HG02970 (cell line): ENCODE results near the gene BTBD2.
"Not testable (repeated sequence)": the region's sequence is repeated elsewhere in the genome, so short reads cannot be mapped to it uniquely, and the experiment has no call there.

Experiments used
- ATAC-seq: cut with Tn5 transposase; IDR thresholded peaks from one replicate; pipeline ENCODE4 v1.9.1; 2021; ENCODE audit warnings: mild to moderate bottlenecking, moderate library complexity, moderate number of reproducible peaks; ENCODE audit not compliant: unreplicated experiment, low FRiP score

Gene BTBD2

GRCh38 chr19:2040647-2041432, 25.3 kb upstream of the BTBD2 start:
- ATAC-seq = no peak

DNA sequence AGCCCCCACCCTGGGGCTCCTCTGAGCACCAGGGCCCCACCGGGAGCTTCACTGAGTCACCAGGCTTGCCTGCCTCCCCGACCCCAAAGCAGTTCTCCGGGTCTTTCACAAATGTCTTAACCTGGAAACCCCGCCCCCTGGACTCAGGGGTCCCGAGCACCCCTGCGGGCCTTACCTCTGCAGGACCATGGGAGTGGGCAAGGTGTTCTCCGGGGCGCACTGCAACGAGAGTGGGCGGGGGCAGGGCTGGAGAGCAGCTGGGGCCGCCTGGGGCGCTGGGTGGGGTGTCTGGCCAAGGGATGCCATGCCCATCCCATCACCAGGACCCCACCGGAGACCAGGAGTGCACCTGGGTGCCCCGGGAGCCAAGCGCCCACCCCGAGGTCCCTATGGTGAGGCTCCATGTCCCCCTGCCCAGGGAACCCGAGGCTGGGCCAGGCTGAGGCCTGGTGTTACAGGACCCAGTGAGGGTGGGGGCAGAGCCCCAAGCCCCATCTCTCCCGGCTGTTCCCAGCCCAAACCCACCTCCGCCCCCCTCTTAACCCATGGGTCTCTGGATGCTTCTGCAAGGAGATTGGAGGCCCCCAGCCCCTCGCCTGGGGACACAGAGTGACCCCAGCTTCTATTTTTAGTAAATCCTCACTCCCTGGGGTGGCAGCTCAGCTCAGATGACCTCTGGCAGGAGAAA, 24.6 kb upstream of the BTBD2 start:
- ATAC-seq = no peak

DNA sequence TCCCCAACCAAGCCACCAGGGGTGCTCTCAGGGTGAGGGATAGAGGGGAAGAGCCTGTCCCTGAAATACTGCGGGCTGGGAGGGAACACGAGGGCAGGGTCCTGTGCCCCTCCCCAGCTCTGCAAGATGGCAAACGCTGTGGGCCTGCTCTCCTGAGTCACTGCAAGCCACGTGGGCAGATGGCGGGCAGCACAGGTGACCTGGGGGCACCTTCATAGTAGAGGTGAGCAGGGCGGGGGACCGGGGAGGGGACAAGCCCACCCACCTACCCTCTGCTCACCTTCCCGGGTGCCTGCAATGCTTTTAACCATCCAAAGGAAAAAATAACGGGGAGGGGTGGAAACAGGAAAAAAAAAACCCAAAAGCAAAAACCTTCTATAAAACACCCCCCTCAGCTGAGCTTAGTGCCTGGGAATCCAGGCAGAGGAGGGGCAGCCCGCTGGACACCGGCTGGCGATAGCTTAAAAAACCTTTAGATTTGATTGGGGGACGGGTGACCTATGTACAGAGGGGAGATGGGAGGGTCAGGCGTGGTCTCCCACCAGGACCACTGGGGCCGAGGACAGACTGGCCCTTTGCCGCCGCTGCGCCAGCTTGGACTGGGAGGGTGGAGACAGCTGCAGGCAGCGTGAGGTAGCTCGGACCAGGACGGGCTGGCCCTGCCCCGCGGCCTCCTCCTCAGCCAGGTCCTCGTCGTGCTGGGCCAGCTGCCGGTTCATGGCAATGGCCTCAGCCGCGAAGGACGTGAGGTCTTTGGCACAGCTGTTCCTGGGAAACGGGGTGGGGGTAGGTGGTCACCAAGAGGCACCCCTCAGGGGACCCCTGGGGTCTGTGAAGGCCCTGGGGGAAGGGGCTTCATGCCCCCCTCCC, 23.8 kb upstream of the BTBD2 start:
- ATAC-seq = no peak

- ATAC-seq = no peak
Measured at GRCh38 chr19:2038284-2039088, 23.0 kb upstream of the BTBD2 start.

DNA sequence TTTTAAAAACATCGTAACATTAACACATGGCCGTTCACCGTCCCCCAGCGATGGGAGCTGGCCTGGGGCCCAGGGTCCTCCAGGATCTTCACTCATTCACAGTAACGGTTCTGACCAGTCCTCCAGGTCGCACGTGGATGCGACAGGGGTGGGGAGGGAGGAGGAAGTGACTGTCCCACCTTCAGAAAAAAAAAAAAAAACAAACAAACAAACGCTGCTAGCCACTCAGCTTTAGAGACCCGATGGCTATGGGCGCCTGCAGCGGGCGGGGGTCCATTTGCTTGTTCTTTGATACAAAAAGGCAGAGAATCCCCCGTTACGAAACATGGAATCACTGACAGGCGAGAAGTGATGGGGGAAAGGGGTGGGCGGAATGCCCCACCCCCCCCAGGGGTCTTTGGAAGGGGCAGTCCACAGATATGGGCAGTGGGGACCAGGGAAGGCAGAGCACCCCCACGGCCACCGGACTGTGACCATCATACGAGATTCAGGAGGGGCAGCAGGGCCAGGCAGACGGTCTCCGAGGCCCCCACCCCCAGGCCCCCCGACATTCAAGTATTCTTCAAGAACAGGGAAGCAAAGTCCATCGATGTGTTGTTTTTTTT, 22.2 kb upstream of the BTBD2 start:
- ATAC-seq = no peak

DNA sequence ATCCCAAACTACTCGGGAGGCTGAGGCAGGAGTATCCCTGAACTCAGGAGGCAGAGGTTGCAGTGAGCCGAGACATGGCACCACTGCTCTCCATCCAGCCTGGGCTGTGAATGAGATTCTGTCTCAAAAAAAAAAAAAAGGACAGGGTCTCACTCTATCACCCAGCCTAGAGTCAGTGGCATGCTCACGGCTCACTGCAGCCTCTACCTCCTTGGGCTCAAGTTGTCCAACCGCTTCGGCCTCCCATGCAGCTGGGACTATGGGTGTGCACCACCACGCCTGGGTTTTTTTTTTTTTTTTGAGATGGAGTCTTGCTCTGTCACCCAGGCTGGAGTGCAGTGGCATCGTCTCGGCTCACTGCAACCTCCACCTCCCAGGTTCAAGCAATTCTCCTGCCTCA, 20.9 kb upstream of the BTBD2 start:
- no peak for ATAC-seq

GRCh38 chr19:2035590-2035991, 20.1 kb upstream of the BTBD2 start:
- no peak for ATAC-seq

- ATAC-seq = no peak
Measured at GRCh38 chr19:2034729-2035589, 19.4 kb upstream of the BTBD2 start.

GRCh38 chr19:2034253-2034652, 18.7 kb upstream of the BTBD2 start:
- not testable (repeated sequence) for ATAC-seq

DNA sequence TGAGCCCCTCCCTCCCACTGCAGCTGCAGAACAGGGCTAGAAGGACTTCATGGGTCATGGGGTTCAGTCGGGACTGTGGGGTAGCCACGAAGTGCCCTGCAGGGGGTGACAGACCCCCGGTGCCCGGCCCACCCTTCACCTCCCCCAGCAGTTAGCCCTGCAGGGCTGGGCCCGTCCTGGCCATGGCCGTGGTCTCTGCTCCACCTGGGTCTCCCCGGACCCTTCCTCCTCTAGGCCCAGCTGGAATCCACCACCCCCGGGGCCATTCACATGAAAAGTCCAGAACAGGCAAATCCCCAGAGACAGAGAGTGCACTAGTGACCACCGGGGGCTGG, 18.3 kb upstream of the BTBD2 start:
- no peak for ATAC-seq

DNA sequence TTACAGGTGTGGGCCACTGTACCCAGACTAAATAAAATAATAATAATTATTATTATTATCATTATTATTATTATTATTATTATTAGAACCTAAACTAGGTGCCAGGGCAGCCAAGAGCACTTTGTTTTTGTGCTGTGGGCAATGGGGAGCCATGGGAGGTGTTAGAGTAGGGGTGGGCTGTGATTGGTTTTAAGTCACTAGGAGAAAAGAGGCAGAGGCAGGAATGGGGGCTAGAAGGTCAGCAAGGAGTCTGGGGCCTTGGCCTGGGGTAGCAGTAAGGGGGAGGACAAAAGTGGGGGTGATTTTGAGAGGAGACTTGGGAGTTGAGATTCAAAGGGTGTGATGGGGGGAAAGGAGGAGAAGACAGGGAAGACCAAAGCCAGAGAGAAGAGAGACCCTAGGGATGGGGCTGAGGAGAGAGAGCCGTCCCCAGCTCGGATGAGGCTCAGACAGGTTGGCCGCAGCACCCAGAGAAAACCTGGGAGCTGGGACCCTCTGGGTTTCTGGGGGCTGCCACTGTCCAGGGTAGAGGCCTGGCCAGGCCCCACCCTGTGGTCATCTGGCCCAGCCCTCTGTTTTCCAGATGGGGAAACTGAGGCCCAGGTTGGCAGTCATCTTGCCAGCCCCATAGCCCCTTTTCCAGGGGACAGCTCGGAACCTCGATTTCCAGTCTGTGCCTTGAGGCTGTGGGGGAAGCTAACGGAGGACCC, 17.8 kb upstream of the BTBD2 start:
- no peak for ATAC-seq

- no peak for ATAC-seq
Measured at GRCh38 chr19:2032296-2032941, 16.9 kb upstream of the BTBD2 start.

DNA sequence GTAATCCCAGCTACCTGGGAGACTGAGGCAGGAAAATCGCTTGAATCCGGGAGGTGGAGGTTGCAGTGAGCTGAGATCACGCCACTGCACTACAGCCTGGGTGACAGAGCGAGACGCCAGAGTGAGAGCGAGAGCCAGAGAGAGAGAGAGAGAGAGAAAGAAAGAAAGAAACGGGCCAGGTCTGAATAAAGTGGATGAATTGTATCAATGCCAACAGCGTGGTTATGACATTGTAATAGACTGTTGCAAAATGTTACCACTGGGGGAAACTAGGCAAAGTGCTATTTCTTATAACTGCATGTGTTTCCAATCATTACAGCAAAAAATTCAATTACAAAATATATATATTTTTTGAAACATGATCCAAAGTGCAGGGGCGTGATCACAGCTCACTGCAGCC, 11.8 kb upstream of the BTBD2 start:
- ATAC-seq = no peak

DNA sequence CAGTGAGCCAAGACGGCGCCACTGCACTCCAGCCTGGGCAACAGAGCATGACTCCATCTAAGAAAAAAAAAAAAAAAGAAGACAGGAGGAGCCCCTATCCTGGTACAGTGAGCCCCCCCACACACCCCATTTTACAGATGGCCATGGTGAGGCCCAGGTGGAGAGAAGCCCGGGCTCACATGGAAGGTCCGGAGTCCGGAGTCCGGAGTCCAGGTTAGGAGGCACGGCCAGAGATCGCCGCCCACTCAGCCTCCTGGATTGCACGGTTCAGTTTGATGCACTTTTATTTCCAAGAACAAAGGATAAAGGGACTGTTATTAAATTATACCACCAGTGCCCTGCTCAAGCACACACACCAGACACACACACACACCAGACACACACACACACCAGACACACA, 11.3 kb upstream of the BTBD2 start:
- no peak for ATAC-seq

- ATAC-seq = no peak
Measured at GRCh38 chr19:2022289-2022688, 6.8 kb upstream of the BTBD2 start.

- ATAC-seq = no peak
Measured at GRCh38 chr19:2021453-2022140, 6.1 kb upstream of the BTBD2 start.

DNA sequence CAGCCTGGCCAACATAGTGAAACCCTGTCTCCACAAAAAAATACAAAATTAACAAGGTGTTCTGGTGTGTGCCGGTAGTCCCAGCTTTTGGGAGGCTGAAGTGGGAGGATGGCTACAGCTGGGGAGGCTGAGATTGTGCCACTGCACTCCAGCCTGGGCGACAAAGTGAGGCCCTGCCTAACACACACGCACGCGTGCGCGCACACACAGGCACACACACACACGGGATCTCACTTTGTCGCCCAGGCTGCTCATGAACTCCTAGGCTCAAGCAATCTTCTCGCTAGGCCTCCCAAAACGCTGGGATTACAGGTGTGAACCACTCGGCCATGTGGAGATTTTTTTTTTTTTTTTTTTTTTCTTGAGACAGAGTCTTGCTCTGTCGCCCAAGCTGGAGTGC, 3.2 kb upstream of the BTBD2 start:
- ATAC-seq = no peak
